ENCODE results near the gene TDRD9.

TDRD9 gene

GRCh38 chr14:103941462-103941861 lies 13.2 kb downstream of the TDRD9 start:
- in situ Hi-C loops (cut with HindIII; ENCODE audit: low sequenced_read_pairs) = no loop called here
- H3K4me3 ChIP-seq (ENCODE audit: low read depth, low read length) = no peak overlapping the region
- no peak for DNase-seq (ENCODE audit: low read depth, low spot score)
- TF ChIP-seq CTCF (IDR thresholded peaks at IDR 0.05; ENCODE audit: low read depth, low read length) = no peak

GRCh38 chr14:103941973-103942736 lies 13.9 kb downstream of the TDRD9 start, which contains the start of gene RD3L:
Gene RD3L, minus strand, starts transcription at chr14:103942529. Its CDS starts 834 bp downstream, at chr14:103941695.
- TF ChIP-seq CTCF (IDR thresholded peaks at IDR 0.05; ENCODE audit: low read depth, low read length) = no peak
- in situ Hi-C loops (cut with HindIII; ENCODE audit: low sequenced_read_pairs) = no loop called here

GRCh38 chr14:103943673-103944072 lies 15.4 kb downstream of the TDRD9 start:
- in situ Hi-C loops (cut with HindIII; ENCODE audit: low sequenced_read_pairs) = no loop called here

More at GRCh38 chr14:103941973-103942736, 13.9 kb downstream of the TDRD9 start, which contains the start of gene RD3L:
- no peak within 1 kb of the TSS for H3K4me3 ChIP-seq (ENCODE audit: low read depth, low read length)
- no peak for DNase-seq (ENCODE audit: low read depth, low spot score)

GRCh38 chr14:103946975-103947374 lies 18.7 kb downstream of the TDRD9 start:
- no peak for DNase-seq (ENCODE audit: low read depth, low spot score)
- in situ Hi-C loops (cut with HindIII; ENCODE audit: low sequenced_read_pairs) = no loop called here
- H3K4me3 ChIP-seq (ENCODE audit: low read depth, low read length) = no peak overlapping the region
- TF ChIP-seq CTCF (IDR thresholded peaks at IDR 0.05; ENCODE audit: low read depth, low read length) = no peak

More at GRCh38 chr14:103943673-103944072, 15.4 kb downstream of the TDRD9 start:
- no peak for TF ChIP-seq CTCF (IDR thresholded peaks at IDR 0.05; ENCODE audit: low read depth, low read length)
- H3K4me3 ChIP-seq (ENCODE audit: low read depth, low read length) = no peak overlapping the region
- DNase-seq (ENCODE audit: low read depth, low spot score) = no peak

- DNase-seq (ENCODE audit: low read depth, low spot score) = no peak
- in situ Hi-C loops (cut with HindIII; ENCODE audit: low sequenced_read_pairs) = no loop called here
- no peak for TF ChIP-seq CTCF (IDR thresholded peaks at IDR 0.05; ENCODE audit: low read depth, low read length)
- no peak overlapping the region for H3K4me3 ChIP-seq (ENCODE audit: low read depth, low read length)
Measured at GRCh38 chr14:103948442-103948841, 20.2 kb downstream of the TDRD9 start.

GRCh38 chr14:103949131-103949790 lies 21.0 kb downstream of the TDRD9 start:
- no peak for TF ChIP-seq CTCF (IDR thresholded peaks at IDR 0.05; ENCODE audit: low read depth, low read length)
- in situ Hi-C loops (cut with HindIII; ENCODE audit: low sequenced_read_pairs) = no loop called here
- no peak overlapping the region for H3K4me3 ChIP-seq (ENCODE audit: low read depth, low read length)
- no peak for DNase-seq (ENCODE audit: low read depth, low spot score)
